CD4-positive, alpha-beta T cell treated with Interleukin-15 for 1 hour (primary cell): ENCODE data around the gene TXLNG.

Experiments used
- DNase-seq: peaks from one replicate; pipeline ENCODE4 v3.0.0-alpha.2; 2020

The TXLNG gene

DNA sequence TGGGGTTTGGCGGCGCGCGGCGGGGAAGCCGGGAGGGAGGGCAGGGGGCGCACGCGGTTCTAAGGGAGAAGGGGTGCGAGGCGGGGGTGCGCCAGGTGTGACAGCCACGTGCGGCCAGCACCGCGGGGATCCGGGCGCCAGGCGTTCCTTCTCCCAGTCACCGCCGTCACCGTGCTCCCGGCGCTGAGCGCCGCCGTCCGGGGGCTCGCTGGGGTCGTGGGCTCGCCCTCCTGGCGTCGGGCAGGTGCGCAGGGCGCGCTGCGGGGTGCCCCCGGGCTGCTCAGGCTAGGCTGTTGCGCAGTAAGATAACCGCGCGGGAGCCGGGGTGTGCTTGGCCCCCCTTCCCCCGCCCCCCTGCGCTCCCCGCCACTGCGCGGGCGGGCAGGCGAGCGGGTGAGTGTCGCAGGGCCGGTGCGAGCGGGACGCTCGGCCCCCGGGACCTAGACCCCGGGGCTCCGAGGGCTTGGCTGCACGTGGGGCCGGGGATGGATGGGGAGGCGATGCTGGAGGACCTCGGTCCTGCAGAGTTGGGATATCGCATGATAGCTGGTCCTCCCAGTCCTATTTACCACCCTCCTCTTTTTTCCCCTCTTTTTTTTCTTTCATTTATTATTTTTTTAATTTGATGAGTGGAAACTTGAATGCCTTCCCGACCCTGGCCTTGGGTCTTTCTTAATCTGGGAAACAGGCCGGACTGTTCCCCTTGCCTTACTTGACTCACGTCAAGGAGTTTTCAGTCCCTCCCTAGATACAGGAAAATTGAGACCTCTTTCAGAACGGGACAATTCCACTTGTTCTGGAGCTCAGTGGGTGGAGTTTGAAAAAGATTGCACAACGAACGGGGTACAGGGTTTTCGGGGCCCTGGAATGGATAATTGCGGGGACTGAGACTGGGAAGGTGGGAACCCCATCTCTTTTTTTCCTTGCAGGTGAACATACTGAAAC, 797 bp downstream of the TXLNG start:
- DNase-seq, result peak; percentile 45

DNA sequence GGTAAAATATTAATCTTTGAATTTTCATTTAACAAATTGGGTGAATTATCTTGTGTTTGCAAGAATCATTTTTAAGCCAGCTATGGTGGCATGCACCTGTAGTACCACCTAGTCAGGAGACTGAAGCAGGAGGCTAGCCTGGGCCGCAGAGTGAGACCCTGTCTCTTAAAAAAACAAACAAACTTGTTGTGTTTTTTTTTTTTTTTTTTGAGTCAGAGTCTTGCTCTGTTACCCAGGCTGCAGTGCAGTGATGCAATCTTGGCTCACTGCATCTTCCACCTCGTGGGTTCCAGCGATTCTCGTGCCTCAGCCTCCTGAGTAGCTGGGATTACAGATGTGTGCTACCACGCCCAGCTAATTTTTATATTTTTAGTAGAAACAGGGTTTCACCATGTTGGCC, 2.2 kb downstream of the TXLNG start:
- DNase-seq, result no peak

DNA sequence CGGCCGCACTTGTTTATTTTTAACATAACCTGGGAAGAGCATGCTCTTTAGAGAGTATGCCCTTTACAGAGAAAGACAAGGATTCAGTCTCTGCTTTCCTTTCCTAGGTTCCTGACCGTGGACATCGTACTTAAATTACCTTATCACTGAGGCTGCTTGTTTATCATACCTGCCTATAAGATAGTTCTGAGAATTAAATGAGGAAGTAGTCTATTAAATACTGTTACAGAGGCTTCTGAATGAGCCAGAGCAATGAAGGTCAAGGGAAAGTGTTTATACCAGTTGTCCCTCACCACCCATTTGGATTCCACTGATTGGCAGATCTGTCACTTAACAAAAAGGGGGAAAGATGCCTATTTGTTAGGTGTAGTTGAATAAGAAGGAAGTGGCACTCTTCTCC, 10.0 kb downstream of the TXLNG start:
- DNase-seq, result no peak

DNA sequence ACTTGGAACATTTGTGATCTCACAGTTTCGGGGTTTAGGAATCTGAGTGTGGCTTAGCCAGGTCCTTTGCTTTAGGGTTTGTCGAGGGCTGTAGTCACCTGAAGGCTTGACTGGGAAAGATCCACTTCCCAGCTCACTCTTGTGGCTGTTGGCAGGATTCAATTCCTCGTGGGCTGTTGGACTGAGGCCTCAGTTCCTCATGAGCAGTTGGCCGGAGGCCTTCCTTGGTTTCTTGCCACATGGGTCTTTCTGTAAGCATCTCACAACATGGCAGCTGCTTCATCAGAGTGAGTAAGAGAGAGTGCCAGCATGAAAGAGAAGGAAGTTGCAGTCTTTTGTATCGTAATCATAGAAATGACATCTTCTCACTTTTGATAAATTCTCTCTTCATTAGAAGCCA, 11.1 kb downstream of the TXLNG start:
- DNase-seq, result no peak

DNA sequence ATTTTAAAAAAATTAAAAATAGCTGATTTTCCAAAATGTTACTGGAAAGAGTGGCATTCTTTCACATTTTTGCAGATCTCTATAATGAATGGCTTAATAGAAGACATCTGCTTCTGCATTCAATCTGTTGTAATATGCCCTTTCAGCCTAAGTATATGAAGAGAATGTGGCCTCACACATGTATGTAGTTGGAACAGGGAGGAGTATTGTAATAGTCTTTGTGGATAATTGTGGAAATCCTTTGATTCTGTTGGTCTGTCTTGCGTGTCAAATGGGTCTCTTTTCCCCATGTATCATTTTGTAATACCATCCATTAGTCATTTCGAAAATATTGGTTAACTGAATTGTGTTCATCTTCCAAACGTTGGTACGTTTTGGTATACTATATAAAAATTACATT, 11.6 kb downstream of the TXLNG start:
- DNase-seq, result no peak

DNA sequence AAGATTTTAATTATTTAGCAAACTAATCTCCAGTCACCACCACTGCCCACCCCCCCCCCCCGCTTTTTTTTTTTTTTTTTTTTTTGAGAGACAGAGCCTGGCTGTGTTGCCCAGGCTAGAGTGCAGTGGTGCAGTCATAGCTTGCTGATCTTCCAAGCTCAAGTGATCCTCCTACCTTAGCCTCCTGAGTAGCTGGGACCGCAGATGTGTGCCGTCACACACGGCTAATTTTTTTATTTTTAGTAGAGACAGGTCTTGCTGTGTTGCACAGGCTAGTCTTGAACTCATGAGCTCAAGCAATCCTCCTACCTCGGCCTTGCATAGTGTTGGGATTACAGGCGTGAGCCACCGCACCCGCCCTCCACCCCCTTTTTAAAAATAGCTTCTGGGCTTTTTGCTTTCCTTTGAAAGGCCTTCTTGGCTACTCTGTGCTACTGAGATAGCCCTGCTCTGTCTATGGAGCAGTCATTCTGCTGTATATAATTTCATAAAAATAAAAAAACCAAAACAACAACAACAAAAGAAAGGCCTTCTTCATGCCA, 18.7 kb downstream of the TXLNG start:
- no peak for DNase-seq

DNA sequence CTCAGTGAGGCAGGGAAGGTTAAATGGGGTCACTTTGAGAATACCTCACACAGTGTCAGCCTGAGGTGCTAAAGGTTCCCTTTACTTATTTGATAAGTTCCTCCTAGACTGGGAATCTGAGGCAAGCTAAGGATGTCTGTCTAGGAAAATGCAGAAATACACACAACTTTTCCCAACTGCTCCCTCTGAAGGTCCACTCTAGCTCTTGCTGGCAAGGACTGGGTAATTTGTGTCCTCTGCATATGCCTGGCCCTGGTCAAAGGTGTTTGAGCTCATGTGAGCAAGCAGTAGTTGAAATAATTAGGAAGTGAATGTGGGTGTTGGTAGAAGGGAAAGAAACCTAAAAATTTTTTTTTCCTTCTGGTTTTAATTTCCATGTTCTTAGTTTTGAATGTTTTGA, 21.3 kb downstream of the TXLNG start:
- no peak for DNase-seq

DNA sequence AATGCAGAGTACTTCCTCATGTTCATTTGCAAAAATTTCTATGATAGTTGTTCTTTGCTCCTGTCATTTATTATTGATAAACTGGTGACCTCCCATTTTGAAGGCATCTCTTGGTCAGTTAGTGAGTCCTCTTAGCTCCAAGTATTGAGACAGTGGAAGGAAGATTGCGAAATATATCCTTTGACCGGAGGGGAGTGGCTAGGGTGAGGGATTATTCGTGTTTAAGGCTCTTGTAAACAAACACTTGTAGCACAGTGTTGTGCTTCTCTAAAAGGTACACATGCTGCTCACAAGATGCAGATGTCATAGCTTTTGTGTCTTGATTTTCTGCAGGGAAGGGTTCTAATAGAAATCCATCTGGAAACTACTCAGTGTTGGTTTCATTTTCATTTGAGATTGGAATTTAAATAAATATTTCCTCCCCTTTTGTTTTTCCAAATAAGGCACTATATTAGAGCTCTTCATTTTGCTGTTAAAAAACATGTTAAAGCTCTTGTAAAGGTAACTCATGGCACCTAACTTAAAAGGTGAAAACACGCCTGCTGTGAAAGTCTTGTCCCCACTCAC, 21.8 kb downstream of the TXLNG start:
- DNase-seq, result no peak

DNA sequence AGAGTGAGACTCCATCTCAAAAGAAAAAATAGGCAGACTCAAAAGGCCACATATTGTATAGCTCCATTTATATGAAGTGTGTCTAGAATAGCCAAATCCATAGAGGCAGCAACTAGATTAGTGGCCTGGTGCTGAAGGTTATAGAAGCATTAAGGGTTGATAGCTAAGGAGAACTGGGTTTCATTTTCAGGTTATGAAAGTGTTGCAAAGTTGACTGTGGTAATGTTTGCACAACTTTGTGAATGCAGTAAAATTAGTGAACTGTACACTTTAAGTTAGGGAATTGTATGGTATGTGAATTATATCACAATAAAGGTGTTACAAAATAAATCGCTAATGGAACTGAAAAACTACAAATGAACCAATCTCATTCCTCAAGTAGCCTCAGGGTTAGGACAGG, 28.3 kb downstream of the TXLNG start:
- DNase-seq, result no peak

DNA sequence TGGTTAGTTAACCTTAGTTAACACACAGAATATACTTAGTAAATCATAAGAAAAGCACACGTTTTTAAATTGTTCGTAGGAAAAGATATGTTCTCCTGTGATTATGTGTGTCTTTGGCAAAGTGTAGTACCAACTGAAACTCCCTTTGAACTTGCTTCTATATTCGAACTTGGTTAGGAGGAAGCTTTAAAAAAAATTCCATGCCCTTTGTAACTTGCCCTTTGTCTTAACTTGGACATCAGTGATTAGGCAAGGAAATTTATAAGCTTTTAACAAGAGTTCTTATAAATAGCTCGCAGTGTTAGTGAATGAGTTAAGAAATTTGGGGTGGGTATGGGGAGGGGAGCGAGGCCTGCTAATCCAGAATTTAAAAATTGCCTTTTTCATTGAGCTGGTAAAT, 33.4 kb downstream of the TXLNG start:
- no peak for DNase-seq

DNA sequence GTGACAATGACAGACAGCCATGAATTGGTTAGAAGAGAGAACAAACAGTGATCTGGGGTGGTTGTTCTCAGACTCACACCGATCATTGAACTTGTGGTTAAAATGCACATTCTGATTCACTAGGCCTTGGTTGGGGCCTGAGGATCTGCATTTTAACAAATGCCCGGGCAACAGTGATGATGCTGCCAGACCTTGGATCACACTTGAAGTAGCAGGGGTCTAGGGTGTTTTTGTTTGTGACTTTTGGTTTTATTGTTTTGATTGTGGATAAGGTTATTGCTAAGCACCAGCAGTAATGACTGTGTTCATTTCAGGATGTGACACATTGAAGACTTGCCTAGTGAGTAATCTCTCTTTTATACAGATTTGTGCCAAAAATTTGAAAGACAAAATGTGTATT, 36.5 kb downstream of the TXLNG start:
- DNase-seq, result no peak

DNA sequence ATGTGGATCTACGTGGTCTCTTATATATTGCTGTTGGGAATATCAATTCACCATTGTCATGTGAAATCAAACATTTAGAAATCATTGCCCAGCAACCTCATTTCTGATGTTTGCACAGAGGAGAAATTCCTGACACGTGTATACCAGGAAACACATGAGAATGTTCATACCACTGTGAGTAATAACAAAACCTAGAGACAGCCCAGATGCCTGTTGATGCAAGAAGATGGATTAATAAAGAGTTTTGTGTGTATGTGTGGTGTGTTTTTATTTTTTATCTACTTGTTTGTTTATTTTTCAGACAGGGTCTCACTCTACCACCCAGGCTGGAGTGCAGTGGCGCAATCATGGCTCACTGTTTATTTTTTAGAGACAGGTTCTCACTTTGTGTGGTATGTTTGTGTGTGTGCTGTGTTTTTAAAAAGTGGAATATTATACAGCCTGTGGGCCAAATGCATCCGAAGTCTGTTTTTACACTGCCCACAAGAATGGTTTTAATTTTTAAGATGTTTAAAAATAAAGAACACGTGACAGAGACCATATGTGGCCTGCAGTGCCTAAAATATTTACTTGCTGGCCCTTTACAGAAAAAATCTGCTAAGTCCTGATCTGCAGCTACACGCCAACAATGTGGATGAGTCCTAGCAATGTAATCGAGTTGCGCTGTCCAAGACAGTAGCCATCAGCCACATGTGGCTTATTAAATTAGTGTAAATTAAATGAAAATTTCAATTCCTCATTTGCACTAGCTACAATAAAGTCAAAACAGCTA, 39.2 kb downstream of the TXLNG start:
- no peak for DNase-seq

DNA sequence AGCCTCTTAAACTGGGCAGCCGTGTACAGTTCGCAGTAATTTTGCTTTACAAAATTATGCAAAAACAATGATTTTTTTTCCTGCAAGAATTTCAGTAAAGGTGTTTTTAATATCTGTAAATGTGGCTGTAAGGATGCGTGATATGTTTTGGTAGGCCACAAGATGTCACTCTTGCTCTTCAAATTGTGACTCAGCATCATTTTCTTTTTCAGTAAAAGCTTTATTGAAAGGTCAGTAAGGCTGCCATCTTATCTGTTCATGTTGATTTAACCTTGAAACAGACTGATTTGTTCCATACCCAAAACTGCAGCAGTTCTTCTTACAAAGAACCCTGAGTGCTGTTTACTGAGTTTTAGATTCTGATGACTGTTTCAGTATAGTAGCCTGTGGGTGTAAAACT, 39.9 kb downstream of the TXLNG start:
- no peak for DNase-seq

DNA sequence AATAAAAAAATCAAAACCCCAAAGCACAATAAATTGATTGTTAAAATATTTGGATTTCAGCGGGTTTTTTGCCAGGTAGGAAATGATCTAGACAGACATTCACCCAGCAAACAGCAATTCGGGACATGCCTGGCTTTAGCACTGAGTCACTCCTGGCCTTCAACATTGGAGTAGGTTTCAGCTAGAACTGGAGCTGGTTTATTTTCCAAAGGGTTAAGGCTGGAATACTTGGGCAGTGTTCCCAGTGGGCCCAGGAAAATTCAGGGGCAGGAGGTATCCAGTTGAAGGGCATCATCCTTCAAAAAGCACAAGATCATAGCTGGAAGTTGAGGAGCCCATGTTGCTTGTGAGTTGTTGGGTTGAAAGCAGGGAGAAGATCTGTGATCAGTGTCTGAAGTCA, 41.0 kb downstream of the TXLNG start:
- no peak for DNase-seq

DNA sequence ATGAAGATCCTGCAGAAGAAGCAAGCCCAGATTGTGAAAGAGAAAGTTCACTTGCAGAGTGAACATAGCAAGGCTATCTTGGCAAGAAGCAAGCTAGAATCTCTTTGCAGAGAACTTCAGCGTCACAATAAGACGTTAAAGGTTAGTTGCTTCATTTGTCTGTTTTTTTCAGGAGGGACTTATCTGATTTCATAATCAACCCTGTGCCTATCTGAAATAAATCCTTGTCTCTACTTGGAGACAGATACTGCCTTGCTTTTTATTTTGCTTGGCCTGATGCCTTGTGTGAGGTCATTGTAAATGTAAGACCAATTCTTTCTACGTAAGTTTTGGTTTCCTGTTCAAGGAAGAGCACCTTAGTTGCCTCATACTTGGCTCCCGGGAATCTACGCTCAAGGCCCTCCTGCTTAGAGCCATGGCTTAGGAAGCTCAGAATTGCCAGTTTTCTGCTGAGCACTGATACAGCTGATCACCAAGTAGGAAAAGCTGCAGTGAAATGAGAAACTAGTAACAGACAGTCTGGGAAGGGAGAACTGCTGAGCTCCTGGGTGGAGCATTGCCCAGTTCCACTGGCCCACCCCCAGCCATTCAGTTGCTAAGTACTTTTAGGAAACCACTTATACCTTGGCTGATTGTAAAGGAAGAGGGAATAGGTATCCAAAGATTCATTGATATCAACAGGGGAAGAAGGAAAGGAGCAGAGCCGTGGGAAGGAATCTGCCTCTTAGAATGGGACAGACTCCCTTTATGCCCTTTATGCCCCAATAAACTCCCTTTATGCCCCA, 42.0 kb downstream of the TXLNG start:
- no peak for DNase-seq

DNA sequence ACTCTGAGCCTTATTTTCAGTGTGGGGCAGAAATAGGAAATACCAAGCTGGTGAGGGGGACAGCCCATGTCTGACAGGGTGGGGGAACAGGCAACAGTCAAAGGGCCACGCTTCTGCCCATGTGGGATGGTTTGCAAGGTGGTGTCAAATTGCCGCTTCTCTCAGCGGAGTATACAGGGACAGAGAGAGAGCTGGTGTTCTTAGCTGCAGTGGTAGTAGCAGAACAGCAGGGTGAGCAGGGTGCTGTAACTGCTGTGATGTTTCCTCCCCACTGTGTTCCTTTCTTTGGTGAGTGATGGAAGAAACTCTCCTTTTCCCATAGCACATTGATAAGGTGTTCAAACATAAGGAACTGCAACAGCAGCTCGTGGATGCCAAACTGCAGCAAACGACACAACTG, 46.0 kb downstream of the TXLNG start:
- no peak for DNase-seq

DNA sequence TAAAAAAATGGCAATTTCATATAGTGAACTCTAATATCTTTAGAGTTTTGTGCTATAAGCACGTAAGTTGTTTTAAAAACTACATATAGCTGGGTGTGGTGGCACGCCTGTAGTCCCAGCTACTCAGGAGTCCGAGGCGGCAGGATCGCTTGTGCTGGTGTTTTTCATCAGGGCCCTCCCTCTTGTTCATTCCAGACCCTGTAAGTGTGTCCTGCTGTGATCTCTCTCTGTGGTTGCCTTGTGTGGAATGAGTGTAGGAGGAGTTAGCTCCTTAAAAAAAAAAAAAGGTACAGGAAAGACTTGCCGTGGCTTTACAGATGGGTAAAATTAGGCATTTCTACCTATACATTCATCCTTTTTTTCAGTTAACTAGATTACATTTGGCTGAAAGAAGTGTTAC, 48.5 kb downstream of the TXLNG start:
- no peak for DNase-seq

DNA sequence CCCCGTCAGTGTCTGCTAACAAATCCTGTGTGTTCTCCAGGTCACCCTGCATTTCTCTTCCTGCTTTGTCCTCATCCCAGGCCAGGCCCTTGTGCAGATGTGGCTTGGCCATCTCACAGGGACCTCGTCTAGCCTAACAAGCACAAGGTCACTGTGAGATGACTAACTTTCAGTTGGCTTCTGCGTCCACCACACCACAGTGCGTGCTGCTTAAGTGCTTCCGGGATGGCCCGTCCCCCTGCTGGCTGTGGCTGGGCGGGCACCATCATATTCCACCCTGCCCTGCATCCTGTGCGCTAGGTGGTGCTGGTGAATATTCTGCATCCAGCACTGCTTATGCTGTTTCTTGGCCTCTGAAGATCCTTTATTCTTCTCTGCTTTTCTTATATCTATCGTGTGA, 50.1 kb downstream of the TXLNG start:
- no peak for DNase-seq

DNA sequence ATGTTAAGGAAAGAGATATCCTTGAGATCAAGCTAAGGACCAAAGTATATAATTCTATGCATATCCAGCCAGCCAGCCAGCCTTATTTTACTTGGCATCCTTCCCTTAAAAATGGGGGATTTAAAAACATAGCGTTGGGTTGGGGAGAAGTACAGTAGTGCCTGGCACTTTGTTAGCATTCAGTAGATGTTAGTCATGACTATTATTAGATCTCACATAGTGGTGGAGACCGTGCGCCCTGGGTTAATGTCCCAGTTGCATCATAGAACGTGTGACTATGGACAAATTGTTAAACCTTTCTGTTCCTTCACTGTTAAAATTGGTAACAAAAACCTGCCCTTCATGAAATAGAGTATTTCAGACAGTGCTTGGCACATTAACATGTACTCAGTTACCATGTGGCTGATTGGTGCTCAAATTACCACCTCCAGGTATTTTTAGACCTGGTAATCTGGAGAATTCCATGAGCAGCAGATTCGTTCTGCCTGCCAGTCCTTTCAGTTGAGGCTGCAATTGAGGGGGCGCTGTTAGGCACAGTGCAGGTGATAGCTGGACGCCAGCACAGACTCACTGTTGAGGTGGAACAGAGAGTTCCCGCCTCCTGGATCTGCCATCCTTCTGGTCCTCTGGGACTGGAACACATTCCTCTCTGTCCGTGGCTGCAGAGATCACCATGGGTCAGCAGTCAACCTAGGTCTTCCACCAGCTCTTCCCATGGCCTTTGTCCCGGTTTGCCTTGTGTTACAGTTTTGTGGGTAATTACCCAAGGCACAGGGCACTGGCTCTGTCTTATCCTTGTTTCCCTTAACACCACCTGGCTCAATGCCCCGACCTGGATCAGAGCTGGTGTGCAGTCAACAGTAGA, 52.2 kb downstream of the TXLNG start:
- DNase-seq, result no peak

DNA sequence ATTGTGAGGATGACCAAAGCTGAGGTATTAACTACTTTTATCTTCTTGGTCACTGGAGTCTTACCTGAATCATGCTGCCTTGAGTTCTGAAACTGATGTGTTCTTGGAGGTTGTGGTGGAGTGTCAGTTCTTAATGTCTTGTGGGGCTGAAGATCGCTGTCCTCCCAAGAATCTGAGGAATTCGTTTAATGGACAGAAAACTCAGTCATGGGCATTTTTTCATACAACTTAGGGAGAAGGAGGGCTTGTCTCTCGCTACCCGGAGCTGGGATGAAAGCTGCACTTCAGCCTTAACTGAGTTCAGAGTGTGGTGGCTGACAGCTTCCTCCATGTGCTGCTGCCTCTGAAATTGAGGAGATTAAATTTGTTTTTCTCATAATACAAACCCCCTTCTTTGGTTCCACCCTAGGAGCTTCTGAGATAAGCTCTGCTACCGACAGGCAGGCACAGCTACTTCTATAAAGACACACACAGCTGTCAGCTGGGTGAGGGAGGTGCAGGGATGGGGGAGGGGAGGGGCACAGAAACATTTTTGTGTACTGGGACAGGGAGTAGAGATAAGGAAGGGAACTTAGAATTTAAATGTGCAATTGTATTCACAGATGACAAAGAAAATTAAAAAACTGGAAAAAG, 53.1 kb downstream of the TXLNG start:
- no peak for DNase-seq

DNA sequence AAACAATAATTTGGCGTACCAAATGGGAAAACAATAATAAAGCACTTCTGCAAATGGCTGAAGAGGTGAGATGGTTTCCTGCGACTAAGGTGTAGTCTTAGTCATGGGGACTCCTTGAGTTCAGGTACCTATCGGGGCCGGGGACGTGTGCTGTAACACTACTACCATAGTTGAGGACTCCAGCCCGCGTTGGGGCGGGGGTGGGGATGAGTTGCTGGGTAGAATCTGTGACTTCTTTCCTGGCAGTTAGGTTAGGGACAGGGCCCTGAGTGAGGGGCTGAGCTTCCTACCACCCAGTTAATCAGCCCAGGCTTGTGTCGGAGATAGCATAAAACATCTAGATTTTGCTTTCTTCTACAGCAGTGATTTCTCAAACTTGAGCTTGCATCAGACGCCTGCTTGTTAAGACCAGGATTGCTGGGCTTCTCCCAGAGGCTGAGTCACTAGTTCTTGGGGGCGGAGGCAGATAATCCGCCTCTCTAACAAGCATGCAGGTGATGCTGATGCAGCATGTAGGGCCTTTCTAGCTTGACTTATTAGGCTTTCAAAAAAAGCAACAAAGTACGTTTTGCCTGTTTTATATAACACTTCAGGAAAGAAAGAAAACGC, 53.7 kb downstream of the TXLNG start:
- no peak for DNase-seq
